Measurements from ENCODE around the gene MBOAT2. TPM values are rescaled to one million over a fixed set of nuclear protein-coding genes. Genes with fewer than 3 reads are reported as not detected.
"Not testable (repeated sequence)": the region's sequence is repeated elsewhere in the genome, so short reads cannot be mapped to it uniquely, and the experiment has no call there.

The MBOAT2 gene
- 10 to 100 TPM in 1 of 4 donors, 1 to 10 TPM in 3; 8.4 to 11.0 (median 8.9) TPM for total RNA-seq
- 4.5 TPM for polyA plus RNA-seq
- long read RNA-seq, donor 1, full-length matches to known transcripts = 14 of 26 reads
- long read RNA-seq, donor 1, partial matches to known transcripts = 1 of 26 reads
- long read RNA-seq, donor 1, other reads (novel, unspliced or antisense) = 11 of 26 reads
- long read RNA-seq, donor 2, full-length matches to known transcripts = 6 of 6 reads
- long read RNA-seq, donor 2, partial matches to known transcripts = 0 of 6 reads
- long read RNA-seq, donor 2, other reads (novel, unspliced or antisense) = 0 of 6 reads
- long read RNA-seq, donor 3, full-length matches to known transcripts = 5 of 9 reads
- long read RNA-seq, donor 3, partial matches to known transcripts = 1 of 9 reads
- long read RNA-seq, donor 3, other reads (novel, unspliced or antisense) = 3 of 9 reads
- long read RNA-seq, donor 4, full-length matches to known transcripts = 1 of 4 reads
- long read RNA-seq, donor 4, partial matches to known transcripts = 0 of 4 reads
- long read RNA-seq, donor 4, other reads (novel, unspliced or antisense) = 3 of 4 reads

- under 1% methylated on average over 103 of the region's 104 CpGs for WGBS
- Histone ChIP-seq H3K9me3 (ENCODE audit: control insufficient read depth, low read length) (no peaks in the 10 kb centered on the region), H3K27me3 (ENCODE audit: control insufficient read depth, insufficient read depth) (no peaks in the 10 kb centered on the region), H3K4me3 (ENCODE audit: low read length) (peak within 1 kb of the TSS; percentile 97), H3K27ac (ENCODE audit: low read length) (peak within 1 kb of the TSS; percentile 86), H3K4me1 (ENCODE audit: control insufficient read depth, insufficient read depth, low read length) (no peaks in the 10 kb centered on the region)
- DNase-seq (peak; percentile 88 to 96 (median 96)), ATAC-seq (peak; percentile 98)
- intact Hi-C loops (cut with DNase I) = no loop called here
Observed at GRCh38 chr2:9003616-9004337, at the start of gene MBOAT2. Gene MBOAT2 (minus strand): TSS chr2:9003684. CDS start chr2:9003614, 70 bp downstream.

GRCh38 chr2:9052821-9053533 is 49.5 kb upstream of the MBOAT2 start:
- Histone ChIP-seq H3K27ac (ENCODE audit: low read length) (no peak overlapping the region), H3K9me3 (ENCODE audit: control insufficient read depth, low read length) (no peaks in the 10 kb centered on the region), H3K4me3 (ENCODE audit: low read length) (no peak overlapping the region), H3K4me1 (ENCODE audit: control insufficient read depth, insufficient read depth, low read length) (no peaks in the 10 kb centered on the region), H3K27me3 (ENCODE audit: control insufficient read depth, insufficient read depth) (no peaks in the 10 kb centered on the region)
- DNase-seq (no peak), ATAC-seq (no peak)
- WGBS = 92% methylated on average over 6 of the region's 6 CpGs
- intact Hi-C loops (cut with DNase I) = no loop called here

GRCh38 chr2:9051451-9051850 is 48.0 kb upstream of the MBOAT2 start:
- ATAC-seq; DNase-seq; H3K9me3 ChIP-seq (ENCODE audit: control insufficient read depth, low read length); H3K4me3 ChIP-seq (ENCODE audit: low read length); H3K27me3 ChIP-seq (ENCODE audit: control insufficient read depth, insufficient read depth); intact Hi-C loops (cut with DNase I); H3K4me1 ChIP-seq (ENCODE audit: control insufficient read depth, insufficient read depth, low read length); H3K27ac ChIP-seq (ENCODE audit: low read length): not testable (repeated sequence)
- 92% methylated on average over 5 of the region's 5 CpGs for WGBS

- Histone ChIP-seq H3K27ac (ENCODE audit: low read length) (no peak overlapping the region), H3K9me3 (ENCODE audit: control insufficient read depth, low read length) (no peaks in the 10 kb centered on the region), H3K4me1 (ENCODE audit: control insufficient read depth, insufficient read depth, low read length) (no peaks in the 10 kb centered on the region), H3K27me3 (ENCODE audit: control insufficient read depth, insufficient read depth) (no peaks in the 10 kb centered on the region), H3K4me3 (ENCODE audit: low read length) (no peak overlapping the region)
- ATAC-seq (no peak), DNase-seq (no peak)
- 60% methylated on average over 10 of the region's 10 CpGs for WGBS
- intact Hi-C loops (cut with DNase I) = no loop called here
Observed at GRCh38 chr2:9050122-9050809, 46.8 kb upstream of the MBOAT2 start.

- ATAC-seq = no peak
- Histone ChIP-seq H3K4me1 (ENCODE audit: control insufficient read depth, insufficient read depth, low read length) (no peaks in the 10 kb centered on the region), H3K9me3 (ENCODE audit: control insufficient read depth, low read length) (no peaks in the 10 kb centered on the region), H3K27me3 (ENCODE audit: control insufficient read depth, insufficient read depth) (no peaks in the 10 kb centered on the region), H3K4me3 (ENCODE audit: low read length) (no peak overlapping the region), H3K27ac (ENCODE audit: low read length) (no peak overlapping the region)
- DNase-seq = no peak
- intact Hi-C loops (cut with DNase I) = no loop called here
- WGBS = 87% methylated on average over 7 of the region's 7 CpGs
Observed at GRCh38 chr2:9045595-9045994, 42.1 kb upstream of the MBOAT2 start.

- H3K27me3 ChIP-seq (ENCODE audit: control insufficient read depth, insufficient read depth); intact Hi-C loops (cut with DNase I): not testable (repeated sequence)
Observed at GRCh38 chr2:9043491-9043890, 40.0 kb upstream of the MBOAT2 start.

GRCh38 chr2:9037166-9037565 is 33.7 kb upstream of the MBOAT2 start:
- ATAC-seq (no peak), DNase-seq (no peak)
- Histone ChIP-seq H3K27ac (ENCODE audit: low read length) (no peak overlapping the region), H3K27me3 (ENCODE audit: control insufficient read depth, insufficient read depth) (no peaks in the 10 kb centered on the region), H3K4me3 (ENCODE audit: low read length) (no peak overlapping the region), H3K9me3 (ENCODE audit: control insufficient read depth, low read length) (no peaks in the 10 kb centered on the region), H3K4me1 (ENCODE audit: control insufficient read depth, insufficient read depth, low read length) (no peaks in the 10 kb centered on the region)
- intact Hi-C loops (cut with DNase I) = no loop called here
- whole genome bisulfite sequencing = 28% methylated on average over 1 of the region's 1 CpG

More at GRCh38 chr2:9043491-9043890, 40.0 kb upstream of the MBOAT2 start:
- H3K4me1 ChIP-seq (ENCODE audit: control insufficient read depth, insufficient read depth, low read length); H3K27ac ChIP-seq (ENCODE audit: low read length); ATAC-seq; H3K4me3 ChIP-seq (ENCODE audit: low read length); H3K9me3 ChIP-seq (ENCODE audit: control insufficient read depth, low read length); DNase-seq: not testable (repeated sequence)
- WGBS = 94% methylated on average over 2 of the region's 2 CpGs

- no peaks in the 10 kb centered on the region for H3K4me1 ChIP-seq (ENCODE audit: control insufficient read depth, insufficient read depth, low read length)
- DNase-seq = peak in 1 of 3 donors; percentile 25
- intact Hi-C loops (cut with DNase I) = no loop called here
Observed at GRCh38 chr2:9033385-9034168, 30.1 kb upstream of the MBOAT2 start.

GRCh38 chr2:9032536-9033255 is 29.2 kb upstream of the MBOAT2 start:
- 75% methylated on average over 3 of the region's 3 CpGs for WGBS
- Histone ChIP-seq H3K4me1 (ENCODE audit: control insufficient read depth, insufficient read depth, low read length) (no peaks in the 10 kb centered on the region), H3K27me3 (ENCODE audit: control insufficient read depth, insufficient read depth) (no peaks in the 10 kb centered on the region), H3K27ac (ENCODE audit: low read length) (no peak overlapping the region), H3K9me3 (ENCODE audit: control insufficient read depth, low read length) (no peaks in the 10 kb centered on the region), H3K4me3 (ENCODE audit: low read length) (no peak overlapping the region)
- intact Hi-C loops (cut with DNase I) = no loop called here
- no peak for ATAC-seq
- DNase-seq = no peak

More at GRCh38 chr2:9033385-9034168, 30.1 kb upstream of the MBOAT2 start:
- Histone ChIP-seq H3K4me3 (ENCODE audit: low read length) (no peak overlapping the region), H3K27ac (ENCODE audit: low read length) (no peak overlapping the region), H3K9me3 (ENCODE audit: control insufficient read depth, low read length) (no peaks in the 10 kb centered on the region), H3K27me3 (ENCODE audit: control insufficient read depth, insufficient read depth) (no peaks in the 10 kb centered on the region)
- WGBS = 53% methylated on average over 7 of the region's 7 CpGs
- no peak for ATAC-seq
